HEK293T (cell line): ENCODE data around the gene BHMT2.

Experiments
- CTBP1 ChIP-seq: fragments of 450-650 bp; IDR thresholded peaks from 2 replicates; pipeline ENCODE4 v1.6.1; 2016; ENCODE audit warnings: borderline replicate concordance
- SUZ12 ChIP-seq: fragments of 450-650 bp; IDR thresholded peaks from 2 replicates; pipeline ENCODE4 v1.6.1; 2016; ENCODE audit warnings: mild to moderate bottlenecking

- TF ChIP-seq CTBP1 (no peak), SUZ12 (no peak)
Observed at GRCh38 chr5:79055017-79055416, 14.6 kb upstream of the BHMT2 start.
